Fibroblast of the conjunctiva (primary cell): Measurements from ENCODE around the gene ZNF844.
"Not testable (repeated sequence)": the region's sequence is repeated elsewhere in the genome, so short reads cannot be mapped to it uniquely, and the experiment has no call there.

ENCODE experiments used
- DNase-seq: peaks from one replicate; pipeline ENCODE4 v3.0.0-alpha.2; 2010; ENCODE audit warnings: low read depth

The ZNF844 gene

GRCh38 chr19:12092065-12092867 lies 27.7 kb downstream of the ZNF844 start:
- DNase-seq: peak; percentile 82

- no peak for DNase-seq
Measured at GRCh38 chr19:12092956-12093355, 28.4 kb downstream of the ZNF844 start.

GRCh38 chr19:12093777-12094176 lies 29.2 kb downstream of the ZNF844 start:
- DNase-seq: no peak

- DNase-seq: peak; percentile 28
Measured at GRCh38 chr19:12095111-12095790, 30.7 kb downstream of the ZNF844 start.

- no peak for DNase-seq
Measured at GRCh38 chr19:12098040-12098439, 33.5 kb downstream of the ZNF844 start.

- DNase-seq: not testable (repeated sequence)
Measured at GRCh38 chr19:12103909-12104308, 39.4 kb downstream of the ZNF844 start.

- no peak for DNase-seq
Measured at GRCh38 chr19:12111176-12111575, 46.6 kb downstream of the ZNF844 start.

GRCh38 chr19:12111943-12112637 lies 47.6 kb downstream of the ZNF844 start:
- DNase-seq: no peak

GRCh38 chr19:12112701-12113100 lies 48.2 kb downstream of the ZNF844 start:
- DNase-seq: no peak

- DNase-seq: no peak
Measured at GRCh38 chr19:12113121-12113520, 48.6 kb downstream of the ZNF844 start.

GRCh38 chr19:12117201-12117970 lies 52.9 kb downstream of the ZNF844 start:
- no peak for DNase-seq

GRCh38 chr19:12126707-12127106 lies 62.2 kb downstream of the ZNF844 start:
- no peak for DNase-seq
